Epithelial cell of proximal tubule (primary cell): Measurements from ENCODE around the gene TMEM242. TPM values are rescaled to one million over a fixed set of nuclear protein-coding genes. Genes with fewer than 3 reads are reported as not detected.

Experiments
- DNase-seq: peaks from one replicate; pipeline ENCODE4 v3.0.0-alpha.2; 2011; ENCODE audit warnings: low read depth
- H3K4me3 ChIP-seq: 2 replicates; pipeline ENCODE4 v1.5.1; 2011; ENCODE audit warnings: low read depth, mild to moderate bottlenecking, low read length
- CTCF ChIP-seq: conservative IDR thresholded peaks from 2 replicates; pipeline ENCODE4 v1.5.1; 2012; ENCODE audit warnings: low read depth, mild to moderate bottlenecking, low read length
- total RNA-seq: library from RNA; depleted of rRNA; stranded (reverse); fragments of >200 nt; gene quantifications from 2 replicates; pipeline ENCODE4 v1.2.3, GENCODE V29; 2015

TMEM242 gene
- total RNA-seq, 1 donor from 2014 or later: 5.2 TPM

DNA sequence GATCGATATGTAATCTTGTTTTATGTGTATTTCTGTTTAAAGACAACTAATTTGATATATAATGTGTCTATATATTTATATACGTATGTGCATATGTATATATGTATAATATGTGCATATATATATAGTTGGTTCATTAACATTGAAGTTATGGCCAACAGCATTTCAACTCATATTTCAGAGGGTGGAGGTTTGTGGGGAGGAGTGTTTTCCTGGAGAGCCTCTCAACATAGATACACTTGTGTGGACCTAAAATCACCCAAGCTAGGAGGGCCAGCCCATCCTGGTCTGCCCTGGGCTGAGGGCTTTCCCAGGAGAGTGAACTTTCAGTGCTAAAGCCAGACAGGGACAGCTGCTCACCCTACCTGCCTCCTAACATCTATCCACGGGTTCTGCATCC lies 68.8 kb downstream of the TMEM242 start:
- H3K4me3 ChIP-seq: no peak overlapping the region
- DNase-seq: no peak
- no peak for TF ChIP-seq CTCF

- no peak for DNase-seq
- no peak overlapping the region for H3K4me3 ChIP-seq
- no peak for TF ChIP-seq CTCF
These were observed 69.6 kb downstream of the TMEM242 start for GRCh38 chr6:157253699-157254098.

DNA sequence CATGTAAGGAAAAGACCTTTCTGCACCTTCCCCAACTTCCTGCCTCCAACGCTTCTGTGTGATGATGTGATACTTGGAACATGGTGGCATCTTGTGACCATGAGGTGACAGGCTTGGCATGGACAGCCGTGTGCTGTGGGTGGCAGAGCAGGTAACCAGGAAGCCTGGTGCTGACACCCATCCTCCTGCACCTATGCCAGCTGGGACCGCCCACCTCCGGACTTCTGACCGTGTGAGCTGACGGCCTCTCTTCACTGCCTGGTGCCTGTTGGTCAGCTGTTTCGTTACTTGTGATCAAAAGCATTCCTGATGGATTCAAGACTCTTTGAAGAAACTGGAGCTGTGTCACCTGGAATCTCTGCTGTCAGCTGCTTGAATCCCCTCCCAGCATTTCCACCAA lies 70.3 kb downstream of the TMEM242 start:
- no peak overlapping the region for H3K4me3 ChIP-seq
- TF ChIP-seq CTCF: no peak
- no peak for DNase-seq

DNA sequence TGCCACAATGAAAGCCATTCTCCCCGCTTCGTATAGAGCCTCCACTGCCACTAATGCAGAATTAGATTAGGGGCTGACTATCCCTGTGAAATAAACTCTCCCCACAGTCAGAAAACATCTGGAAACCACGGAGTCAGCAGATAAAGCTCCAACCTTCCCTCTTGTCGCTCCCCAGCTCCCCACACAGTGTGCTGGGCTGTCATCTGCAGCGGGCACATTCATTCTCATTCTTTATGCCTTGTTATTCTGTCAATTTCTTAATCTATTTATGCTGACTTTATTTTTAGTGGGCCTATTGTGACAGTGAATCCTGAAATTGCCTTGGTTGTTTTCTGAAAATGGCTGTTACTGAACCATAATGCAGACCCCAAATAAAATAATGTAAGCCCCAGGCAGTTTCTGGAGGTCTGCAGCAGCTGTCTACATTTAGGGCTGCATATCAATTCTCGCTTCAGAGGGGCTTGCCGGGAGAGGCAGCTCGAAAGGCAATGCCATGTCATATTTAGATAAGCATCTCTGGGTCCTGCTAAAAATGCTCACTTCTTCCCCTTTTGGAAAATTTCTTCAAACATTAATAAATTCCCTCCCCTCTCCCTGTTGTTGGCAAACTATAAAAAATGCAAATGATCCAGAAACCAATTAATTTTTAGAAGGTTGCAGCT lies 71.6 kb downstream of the TMEM242 start:
- H3K4me3 ChIP-seq: no peak overlapping the region
- DNase-seq: no peak
- no peak for TF ChIP-seq CTCF

GRCh38 chr6:157249826-157250225 lies 73.5 kb downstream of the TMEM242 start:
- no peak overlapping the region for H3K4me3 ChIP-seq
- TF ChIP-seq CTCF: no peak
- no peak for DNase-seq

- no peak for DNase-seq
- no peak for TF ChIP-seq CTCF
- H3K4me3 ChIP-seq: no peak overlapping the region
These were observed 75.1 kb downstream of the TMEM242 start for GRCh38 chr6:157248264-157248663.

GRCh38 chr6:157246771-157247484 lies 76.4 kb downstream of the TMEM242 start:
- no peak for TF ChIP-seq CTCF
- H3K4me3 ChIP-seq: no peak overlapping the region
- no peak for DNase-seq
